Pericardium fibroblast (primary cell): ENCODE data around the gene AATF. TPM values are rescaled to one million over a fixed set of nuclear protein-coding genes. Genes with fewer than 3 reads are reported as not detected.

ENCODE experiments used
- total RNA-seq: library from RNA; depleted of rRNA; stranded (reverse); fragments of >200 nt; gene quantifications from 2 replicates; pipeline ENCODE4 v1.2.3, GENCODE V29; 2015

AATF gene, protein sequence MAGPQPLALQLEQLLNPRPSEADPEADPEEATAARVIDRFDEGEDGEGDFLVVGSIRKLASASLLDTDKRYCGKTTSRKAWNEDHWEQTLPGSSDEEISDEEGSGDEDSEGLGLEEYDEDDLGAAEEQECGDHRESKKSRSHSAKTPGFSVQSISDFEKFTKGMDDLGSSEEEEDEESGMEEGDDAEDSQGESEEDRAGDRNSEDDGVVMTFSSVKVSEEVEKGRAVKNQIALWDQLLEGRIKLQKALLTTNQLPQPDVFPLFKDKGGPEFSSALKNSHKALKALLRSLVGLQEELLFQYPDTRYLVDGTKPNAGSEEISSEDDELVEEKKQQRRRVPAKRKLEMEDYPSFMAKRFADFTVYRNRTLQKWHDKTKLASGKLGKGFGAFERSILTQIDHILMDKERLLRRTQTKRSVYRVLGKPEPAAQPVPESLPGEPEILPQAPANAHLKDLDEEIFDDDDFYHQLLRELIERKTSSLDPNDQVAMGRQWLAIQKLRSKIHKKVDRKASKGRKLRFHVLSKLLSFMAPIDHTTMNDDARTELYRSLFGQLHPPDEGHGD
- 19.7 and 25.9 TPM in 2 replicates for total RNA-seq

DNA sequence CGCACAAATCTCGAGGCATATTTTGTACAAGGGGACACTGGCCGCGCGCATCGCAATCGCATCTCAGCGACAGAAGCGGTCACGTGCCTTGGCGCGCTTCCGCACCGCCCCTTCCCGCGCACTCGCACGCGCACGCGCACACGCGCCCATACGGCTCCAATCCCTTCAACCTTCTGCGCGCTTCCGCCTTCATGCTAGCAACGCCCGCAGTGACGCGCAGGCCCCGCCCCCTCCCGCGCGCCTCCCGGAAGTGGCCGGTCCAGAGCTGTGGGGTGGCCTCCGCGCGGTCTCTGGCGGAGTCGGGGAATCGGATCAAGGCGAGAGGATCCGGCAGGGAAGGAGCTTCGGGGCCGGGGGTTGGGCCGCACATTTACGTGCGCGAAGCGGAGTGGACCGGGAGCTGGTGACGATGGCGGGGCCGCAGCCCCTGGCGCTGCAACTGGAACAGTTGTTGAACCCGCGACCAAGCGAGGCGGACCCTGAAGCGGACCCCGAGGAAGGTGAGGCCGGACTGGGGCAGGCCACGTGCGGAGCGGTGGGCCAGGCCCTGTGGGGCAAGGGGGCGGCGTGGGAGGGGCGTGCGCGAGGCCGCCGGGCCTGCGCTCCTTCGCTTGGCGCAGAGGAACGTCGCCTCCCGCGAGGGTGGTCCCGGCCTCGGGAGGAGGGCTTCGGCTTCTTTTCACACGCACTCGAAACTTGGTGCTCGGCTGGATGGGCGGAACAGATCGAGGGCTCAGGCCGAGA, at the start of gene AATF:
TSS of gene AATF (plus strand) at position 238 of the 744 bp plus-strand sequence. CDS start at position 410, 172 bp downstream.

DNA sequence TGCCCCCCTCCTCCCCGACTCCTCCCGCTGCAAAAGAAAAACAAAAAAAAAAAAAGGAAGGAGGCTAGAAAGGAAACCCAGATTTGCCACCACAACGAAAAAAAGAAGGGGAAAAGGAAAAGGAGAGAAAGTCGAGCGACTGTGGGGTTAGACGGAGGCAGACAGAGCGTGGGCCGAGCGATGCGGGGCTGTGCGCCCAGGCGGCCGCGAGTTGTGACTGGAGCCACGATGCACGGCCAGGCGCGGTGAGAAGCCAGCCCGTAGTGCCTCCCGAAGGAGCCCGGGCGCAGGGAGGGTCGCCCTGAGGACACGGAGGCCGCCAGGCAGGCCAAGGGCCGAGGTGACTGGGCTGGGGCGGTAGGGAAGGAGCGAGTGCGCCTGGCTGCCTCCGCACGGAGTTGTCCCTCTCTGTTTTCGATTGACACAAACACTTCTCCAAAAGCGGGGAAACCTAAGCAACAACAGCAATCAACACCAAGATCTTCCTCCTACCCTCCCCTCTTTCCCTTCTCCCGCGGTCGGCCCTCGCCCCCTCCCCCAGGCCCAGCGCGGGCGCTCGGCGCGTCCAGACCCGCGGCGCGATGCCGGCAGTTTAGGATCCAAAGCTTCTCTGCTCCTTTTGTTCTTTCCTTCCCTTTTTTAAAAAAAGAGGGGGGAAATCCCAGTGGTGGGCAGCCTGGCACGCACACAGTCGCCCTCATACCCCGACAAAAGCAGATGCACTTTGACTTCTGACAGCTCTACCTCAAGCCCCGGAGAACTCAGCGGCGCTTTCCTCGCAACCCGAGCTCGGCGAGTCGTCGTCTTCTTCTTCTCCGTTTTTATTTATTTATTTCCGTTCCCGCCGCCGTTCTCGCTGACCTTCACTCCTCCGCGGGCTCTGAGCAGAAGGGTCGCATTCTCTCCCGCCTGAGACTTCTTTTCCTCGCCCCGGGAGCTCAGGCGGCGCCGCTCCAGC, 11.5 kb upstream of the AATF start, which contains the start of gene LHX1:
TSS of gene LHX1 (plus strand) at position 475 of the 958 bp plus-strand sequence. CDS start 723 bp downstream, outside the sequence.

Other genes starting within 250 kb of the AATF start
- not detected in 2 replicates for gene LHX1, start 11.5 kb upstream of the AATF start, total RNA-seq